ACHN (cell line): ENCODE data around the gene PLCG2.
"Not testable (repeated sequence)": the region's sequence is repeated elsewhere in the genome, so short reads cannot be mapped to it uniquely, and the experiment has no call there.

Experiments used
- DNase-seq: peaks from one replicate; pipeline ENCODE4 v3.0.0-alpha.2; 2015
- in situ Hi-C: cut with HindIII; loops from 2 replicates; pipeline ENCODE4 v1.10.0; 2017; ENCODE audit warnings: low sequenced_read_pairs, low pct_ligation_motif_present, low pct_unique_long_range_greater_than_20kb

Gene PLCG2

GRCh38 chr16:81917375-81917774, 138.3 kb downstream of the PLCG2 start:
- in situ Hi-C loops = no loop called here
- no peak for DNase-seq

GRCh38 chr16:81918927-81919326, 139.8 kb downstream of the PLCG2 start:
- no peak for DNase-seq
- in situ Hi-C loops = no loop called here

GRCh38 chr16:81920498-81920897, 141.4 kb downstream of the PLCG2 start:
- no peak for DNase-seq
- in situ Hi-C loops = no loop called here

- in situ Hi-C loops = no loop called here
- no peak for DNase-seq
Measured at GRCh38 chr16:81921085-81921814, 142.2 kb downstream of the PLCG2 start.

- in situ Hi-C loops = no loop called here
- no peak for DNase-seq
Measured at GRCh38 chr16:81921843-81922584, 142.9 kb downstream of the PLCG2 start.

- in situ Hi-C loops = no loop called here
- DNase-seq = no peak
Measured at GRCh38 chr16:81923296-81923695, 144.2 kb downstream of the PLCG2 start.

- in situ Hi-C loops = no loop called here
- DNase-seq = no peak
Measured at GRCh38 chr16:81925016-81925415, 145.9 kb downstream of the PLCG2 start.

- DNase-seq = no peak
- in situ Hi-C loops = no loop called here
Measured at GRCh38 chr16:81926036-81926435, 146.9 kb downstream of the PLCG2 start.

GRCh38 chr16:81927561-81928185, 148.6 kb downstream of the PLCG2 start:
- no peak for DNase-seq
- in situ Hi-C loops = no loop called here

- DNase-seq = no peak
- in situ Hi-C loops = no loop called here
Measured at GRCh38 chr16:81928271-81928918, 149.3 kb downstream of the PLCG2 start.

GRCh38 chr16:81928975-81929374, 149.9 kb downstream of the PLCG2 start:
- no peak for DNase-seq
- in situ Hi-C loops = no loop called here

- no peak for DNase-seq
- in situ Hi-C loops = no loop called here
Measured at GRCh38 chr16:81929841-81930240, 150.8 kb downstream of the PLCG2 start.

- no peak for DNase-seq
- in situ Hi-C loops = no loop called here
Measured at GRCh38 chr16:81931927-81932326, 152.8 kb downstream of the PLCG2 start.

- in situ Hi-C loops = no loop called here
- DNase-seq = no peak
Measured at GRCh38 chr16:81932668-81933067, 153.6 kb downstream of the PLCG2 start.

- no peak for DNase-seq
- in situ Hi-C loops = no loop called here
Measured at GRCh38 chr16:81933361-81933760, 154.3 kb downstream of the PLCG2 start.

- DNase-seq, in situ Hi-C loops: not testable (repeated sequence)
Measured at GRCh38 chr16:81934711-81935110, 155.6 kb downstream of the PLCG2 start.

- in situ Hi-C loops = no loop called here
- DNase-seq = no peak
Measured at GRCh38 chr16:81936209-81937000, 157.3 kb downstream of the PLCG2 start.

GRCh38 chr16:81937305-81938038, 158.4 kb downstream of the PLCG2 start:
- in situ Hi-C loops = no loop called here
- DNase-seq = no peak
